Esophagus squamous epithelium (tissue), 5 donors: ENCODE measurements around the gene SNAPC4. TPM values are rescaled to one million over a fixed set of nuclear protein-coding genes. Genes with fewer than 3 reads are reported as not detected.

Experiments
- DNase-seq: peaks from one replicate; lab custom pipeline; 2025; lab: John Stamatoyannopoulos, UW
- H3K27ac ChIP-seq, 4 donors: fragments of 200-600 bp; sonication (generic); one replicate each; pipeline ENCODE4 v1.5.1; 2016 to 2019; ENCODE audit warnings: mild to moderate bottlenecking in 1 of 4
- H3K27me3 ChIP-seq, 4 donors: fragments of 200-600 bp; sonication (generic); 1 replicate in 3 of 4; 2 replicates in 1 of 4; pipeline versions ENCODE4 v1.5.1 to v1.6.0; 2017 to 2021; ENCODE audit warnings: antibody characterized with exemption in 1 of 4
- H3K36me3 ChIP-seq, 3 donors: fragments of 200-600 bp; sonication (generic); one replicate each; pipeline ENCODE4 v1.5.1; 2016 to 2019
- H3K4me1 ChIP-seq, 3 donors: fragments of 200-600 bp; sonication (generic); one replicate each; pipeline ENCODE4 v1.5.1; 2017 to 2019
- H3K4me3 ChIP-seq, 4 donors: fragments of 200-600 bp; sonication (generic); 1 replicate in 3 of 4; 2 replicates in 1 of 4; pipeline ENCODE4 v1.5.1; 2016 to 2019; ENCODE audit warnings: mild to moderate bottlenecking in 2 of 4, moderate library complexity in 1 of 4
- H3K9me3 ChIP-seq, 3 donors: fragments of 200-600 bp; sonication (generic); one replicate each; pipeline ENCODE4 v1.5.1; 2016 to 2019
- POLR2A ChIP-seq, 4 donors: fragments of 450-650 bp; IDR thresholded peaks; one replicate each; pipeline ENCODE4 v1.6.1; 2017; ENCODE audit warnings: antibody characterized with exemption in 4 of 4, mild to moderate bottlenecking in 4 of 4, moderate library complexity in 3 of 4
- WGBS, 2 donors: methylation state at CpG; one replicate each; pipeline ENCODE4 v1.1.5; 2018; 5-methylcytosine and 5-hydroxymethylcytosine counted together
- intact Hi-C: fragments of 100-400 bp; cut with DNase I; formaldehyde crosslinking; loops from one replicate; pipeline ENCODE4 v1.15.0; 2022
- total RNA-seq, 4 donors: library from RNA; depleted of rRNA; stranded (reverse); fragments of >200 nt; gene quantifications; one replicate each; pipeline ENCODE4 v1.1.0, GENCODE V29; 2016
- TF ChIP-seq, protein P1 (sequence below), 6 experiments: fragments of 450-650 bp in 4 of 6; fragments of 200-600 bp in 2 of 6; sonication (generic) in 2 of 6; IDR thresholded peaks; one replicate each; pipeline ENCODE4 v1.5.1; 2016 to 2019; ENCODE audit warnings: antibody characterized with exemption in 6 of 6, mild to moderate bottlenecking in 4 of 6, moderate library complexity in 4 of 6
- donor health status: DM: yes; HTN: yes; CAD: no.

Gene SNAPC4
- total RNA-seq, 4 donors from 2014 or later: 2.6 to 5.1 (median 4.5) TPM

DNA sequence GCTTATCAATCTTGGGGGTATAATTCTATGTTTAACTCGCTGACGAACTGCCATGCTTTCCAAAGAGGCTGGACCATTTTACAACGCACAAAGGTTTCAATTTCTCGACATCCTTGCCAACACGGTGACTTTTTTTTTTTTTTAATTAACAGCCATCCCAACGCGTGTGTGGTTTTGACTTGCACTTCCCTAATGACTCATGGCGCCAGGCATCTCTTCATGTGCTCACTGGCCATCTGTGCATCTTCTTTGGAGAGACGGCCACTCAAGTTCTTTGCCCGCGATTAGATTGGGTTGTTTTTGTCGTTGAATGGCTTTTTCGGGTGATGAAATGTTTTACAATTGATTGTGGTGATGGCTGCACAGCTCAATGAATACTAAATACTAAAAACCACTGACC lies 14.0 kb downstream of the SNAPC4 start:
- Histone ChIP-seq H3K9me3 (no peaks in the 10 kb centered on the region), H3K4me1 (no peaks in the 10 kb centered on the region), H3K27ac (no peak overlapping the region), H3K36me3 (peaks cover 15 to 99% (median 33%) of the 10 kb centered on the region in 3 donors), H3K4me3 (no peak overlapping the region), H3K27me3 (no peaks in the 10 kb centered on the region)
- TF ChIP-seq POLR2A (IDR thresholded peaks at IDR 0.05): no peak
- TF ChIP-seq, protein P1, sequence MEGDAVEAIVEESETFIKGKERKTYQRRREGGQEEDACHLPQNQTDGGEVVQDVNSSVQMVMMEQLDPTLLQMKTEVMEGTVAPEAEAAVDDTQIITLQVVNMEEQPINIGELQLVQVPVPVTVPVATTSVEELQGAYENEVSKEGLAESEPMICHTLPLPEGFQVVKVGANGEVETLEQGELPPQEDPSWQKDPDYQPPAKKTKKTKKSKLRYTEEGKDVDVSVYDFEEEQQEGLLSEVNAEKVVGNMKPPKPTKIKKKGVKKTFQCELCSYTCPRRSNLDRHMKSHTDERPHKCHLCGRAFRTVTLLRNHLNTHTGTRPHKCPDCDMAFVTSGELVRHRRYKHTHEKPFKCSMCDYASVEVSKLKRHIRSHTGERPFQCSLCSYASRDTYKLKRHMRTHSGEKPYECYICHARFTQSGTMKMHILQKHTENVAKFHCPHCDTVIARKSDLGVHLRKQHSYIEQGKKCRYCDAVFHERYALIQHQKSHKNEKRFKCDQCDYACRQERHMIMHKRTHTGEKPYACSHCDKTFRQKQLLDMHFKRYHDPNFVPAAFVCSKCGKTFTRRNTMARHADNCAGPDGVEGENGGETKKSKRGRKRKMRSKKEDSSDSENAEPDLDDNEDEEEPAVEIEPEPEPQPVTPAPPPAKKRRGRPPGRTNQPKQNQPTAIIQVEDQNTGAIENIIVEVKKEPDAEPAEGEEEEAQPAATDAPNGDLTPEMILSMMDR (IDR thresholded peaks at IDR 0.05): no peak
- intact Hi-C loops: no loop called here
- WGBS, 2 donors: 67 to 88% methylated on average over 13 of the region's 13 CpGs
- no peak for DNase-seq

DNA sequence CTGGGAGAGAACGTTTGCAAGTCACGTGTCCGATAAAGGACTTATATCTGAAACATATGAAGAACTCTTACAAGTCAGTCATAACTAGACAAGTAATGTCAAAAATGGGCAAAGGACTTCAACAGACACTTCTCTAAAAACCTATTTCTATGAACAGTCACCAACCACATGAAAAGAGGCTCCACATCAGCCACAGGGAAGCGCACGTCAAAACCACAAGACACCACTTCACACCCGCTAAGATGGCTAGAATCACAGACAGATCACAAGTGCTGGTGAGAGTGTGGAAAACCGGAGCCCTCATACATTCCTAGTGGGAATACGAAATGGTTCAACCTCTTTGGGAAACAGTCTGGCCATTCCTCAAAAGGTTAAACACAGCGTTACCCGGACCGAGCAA lies 15.0 kb downstream of the SNAPC4 start:
- no peak for DNase-seq
- WGBS, 2 donors: 75 to 88% methylated on average over 11 of the region's 11 CpGs
- intact Hi-C loops: no loop called here

DNA sequence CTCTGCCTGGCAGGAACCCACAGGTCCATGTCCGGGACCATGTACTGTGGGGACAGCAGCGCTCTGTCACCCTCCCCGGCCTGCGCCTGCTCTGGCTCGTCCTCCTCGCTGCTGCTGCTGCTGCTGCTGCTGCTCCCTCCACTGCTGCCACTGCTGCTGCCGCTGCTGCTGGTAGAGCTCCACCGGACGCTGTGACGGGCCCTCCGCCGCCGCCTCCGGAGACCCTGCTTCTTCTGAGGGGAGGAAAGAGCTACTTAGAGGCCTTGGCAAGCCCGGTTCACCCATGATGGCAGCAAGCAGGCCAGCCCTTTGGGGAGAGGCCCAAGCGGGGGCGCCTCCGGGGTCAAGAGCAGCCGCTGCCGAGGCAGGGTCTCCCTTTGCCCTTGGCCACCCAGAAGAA lies 16.5 kb downstream of the SNAPC4 start:
- Histone ChIP-seq H3K4me3 (no peak overlapping the region), H3K27me3 (no peaks in the 10 kb centered on the region), H3K4me1 (no peaks in the 10 kb centered on the region), H3K36me3 (peaks cover 24 to 100% (median 40%) of the 10 kb centered on the region in 3 donors), H3K27ac (no peak overlapping the region), H3K9me3 (no peaks in the 10 kb centered on the region)
- no peak for DNase-seq
- 100% methylated on average over 1 of the region's 20 CpGs; no CpG with 5 or more reads in 1 of the 2 donors for WGBS, 2 donors
- intact Hi-C loops: no loop called here
- no peak for TF ChIP-seq POLR2A (IDR thresholded peaks at IDR 0.05)
- TF ChIP-seq, protein P1 (IDR thresholded peaks at IDR 0.05): no peak

More for the DNA sequence above, 15.0 kb downstream of the SNAPC4 start:
- Histone ChIP-seq H3K27me3 (no peaks in the 10 kb centered on the region), H3K9me3 (no peaks in the 10 kb centered on the region), H3K4me3 (no peak overlapping the region), H3K27ac (no peak overlapping the region), H3K36me3 (peaks cover 15 to 100% (median 29%) of the 10 kb centered on the region in 3 donors), H3K4me1 (no peaks in the 10 kb centered on the region)
- TF ChIP-seq POLR2A (IDR thresholded peaks at IDR 0.05): no peak

DNA sequence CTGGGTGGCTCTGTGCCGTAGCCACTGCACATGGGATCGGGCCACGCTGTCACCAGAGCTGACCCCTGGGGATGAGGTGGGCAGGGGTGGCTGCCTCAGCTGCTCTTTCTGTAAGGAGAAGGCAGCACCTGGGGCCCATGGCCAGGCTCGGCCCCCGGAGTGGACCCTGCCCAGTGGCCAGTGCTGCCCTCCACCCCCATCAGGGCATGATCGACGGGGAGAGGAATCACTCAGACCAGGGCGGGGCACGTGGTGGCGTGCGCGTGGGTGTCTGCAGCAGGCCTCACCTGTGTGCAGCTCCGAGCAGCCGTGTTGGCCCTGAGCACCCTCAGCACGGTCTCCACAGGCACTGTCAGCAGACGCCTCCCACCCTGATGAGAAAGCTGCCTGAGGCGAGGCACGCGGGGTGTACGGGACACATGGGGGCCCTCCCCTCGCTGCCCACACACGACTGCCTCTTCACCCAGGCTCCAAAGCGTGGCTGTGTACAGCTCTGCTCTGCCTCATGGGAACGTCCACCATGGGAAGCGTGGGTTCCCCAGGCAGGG lies 17.9 kb downstream of the SNAPC4 start:
- Histone ChIP-seq H3K27ac (no peak overlapping the region), H3K9me3 (no peaks in the 10 kb centered on the region), H3K4me1 (no peaks in the 10 kb centered on the region), H3K27me3 (no peaks in the 10 kb centered on the region), H3K4me3 (no peak overlapping the region), H3K36me3 (peaks cover 19 to 94% (median 31%) of the 10 kb centered on the region in 3 donors)
- intact Hi-C loops: no loop called here
- 85% methylated on average over 12 of the region's 25 CpGs; no CpG with 5 or more reads in 1 of the 2 donors for WGBS, 2 donors
- DNase-seq: no peak
- no peak for TF ChIP-seq POLR2A (IDR thresholded peaks at IDR 0.05)
- TF ChIP-seq, protein P1 (IDR thresholded peaks at IDR 0.05): no peak

DNA sequence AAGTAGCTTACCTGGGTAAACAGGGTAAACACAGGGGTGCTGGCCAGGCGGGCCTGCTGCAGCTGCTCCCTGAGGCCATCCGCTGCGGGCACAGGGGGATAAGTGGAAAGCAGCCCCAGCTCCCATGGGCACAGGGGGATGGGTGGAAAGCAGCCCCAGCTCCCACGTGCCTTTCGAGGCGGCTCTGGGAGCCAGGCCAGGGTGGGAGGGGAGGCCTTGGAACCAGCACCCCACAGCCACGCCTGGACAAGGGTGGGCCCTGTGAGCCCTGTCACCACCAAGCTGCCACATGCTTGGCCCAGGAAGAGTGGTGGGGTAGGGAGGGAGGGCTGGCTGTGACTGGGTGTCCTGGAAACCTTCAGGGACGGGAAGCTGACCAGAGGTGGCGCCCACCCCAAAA lies 18.7 kb downstream of the SNAPC4 start:
- Histone ChIP-seq H3K36me3 (peaks cover 18 to 87% (median 30%) of the 10 kb centered on the region in 3 donors), H3K4me1 (no peaks in the 10 kb centered on the region), H3K27me3 (no peaks in the 10 kb centered on the region), H3K9me3 (no peaks in the 10 kb centered on the region), H3K4me3 (no peak overlapping the region), H3K27ac (no peak overlapping the region)
- no peak for TF ChIP-seq POLR2A (IDR thresholded peaks at IDR 0.05)
- TF ChIP-seq, protein P1 (IDR thresholded peaks at IDR 0.05): no peak
- intact Hi-C loops: no loop called here
- no peak for DNase-seq
- WGBS, 2 donors: 86 to 100% methylated on average over 2 to 3 of the region's 9 CpGs
